ENCODE data around the gene SPOCK2. TPM values are rescaled to one million over a fixed set of nuclear protein-coding genes. Genes with fewer than 3 reads are reported as not detected.

The SPOCK2 gene
- total RNA-seq, 1 donor from 2014 or later = 27.8 TPM

DNA sequence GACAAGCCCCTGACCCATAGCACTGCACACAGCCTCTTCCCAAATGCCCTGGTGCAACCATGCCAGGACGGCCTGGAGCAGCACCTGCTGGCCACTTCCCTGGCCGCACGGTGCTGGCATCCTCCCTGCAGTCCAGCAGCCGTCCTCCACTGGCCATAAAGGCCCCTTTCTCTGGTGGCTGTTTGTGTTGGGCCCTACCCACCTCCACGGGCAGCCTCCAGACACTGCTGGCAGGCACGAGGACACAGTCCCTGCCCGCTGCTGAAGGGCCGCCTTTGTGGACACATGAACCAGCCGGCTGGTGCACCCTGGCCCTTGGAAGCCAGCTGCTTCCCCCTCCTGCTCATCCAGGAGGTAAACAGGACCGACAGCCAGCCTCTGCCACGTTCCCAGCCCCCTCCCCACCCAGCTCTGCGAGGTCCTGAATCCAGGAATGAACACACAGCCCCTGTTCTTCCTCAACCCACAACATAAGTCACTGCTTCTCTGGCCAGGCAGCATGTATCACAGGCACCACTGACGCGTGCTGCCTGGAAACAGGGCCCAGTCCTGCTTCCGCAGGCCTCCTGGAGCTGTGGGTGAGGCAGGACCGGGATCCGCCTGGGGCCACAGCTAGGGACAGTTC, 43.8 kb downstream of the SPOCK2 start:
- Mint-ChIP-seq H3K4me1 (peaks cover 5% of the 10 kb centered on the region), H3K27ac (no peak overlapping the region), H3K27me3 (no peaks in the 10 kb centered on the region), H3K36me3 (ENCODE audit: low read depth) (no peaks in the 10 kb centered on the region), H3K4me3 (no peak overlapping the region), H3K9me3 (peaks cover 2% of the 10 kb centered on the region)
- POLR2A ChIA-PET = no interaction called here
- intact Hi-C loops (cut with micrococcal nuclease) = loop anchor here (5.0 kb wide), 1 partner anchor 87 kb away; no protein-coding TSS in a partner anchor
- TF ChIP-seq, protein P1, sequence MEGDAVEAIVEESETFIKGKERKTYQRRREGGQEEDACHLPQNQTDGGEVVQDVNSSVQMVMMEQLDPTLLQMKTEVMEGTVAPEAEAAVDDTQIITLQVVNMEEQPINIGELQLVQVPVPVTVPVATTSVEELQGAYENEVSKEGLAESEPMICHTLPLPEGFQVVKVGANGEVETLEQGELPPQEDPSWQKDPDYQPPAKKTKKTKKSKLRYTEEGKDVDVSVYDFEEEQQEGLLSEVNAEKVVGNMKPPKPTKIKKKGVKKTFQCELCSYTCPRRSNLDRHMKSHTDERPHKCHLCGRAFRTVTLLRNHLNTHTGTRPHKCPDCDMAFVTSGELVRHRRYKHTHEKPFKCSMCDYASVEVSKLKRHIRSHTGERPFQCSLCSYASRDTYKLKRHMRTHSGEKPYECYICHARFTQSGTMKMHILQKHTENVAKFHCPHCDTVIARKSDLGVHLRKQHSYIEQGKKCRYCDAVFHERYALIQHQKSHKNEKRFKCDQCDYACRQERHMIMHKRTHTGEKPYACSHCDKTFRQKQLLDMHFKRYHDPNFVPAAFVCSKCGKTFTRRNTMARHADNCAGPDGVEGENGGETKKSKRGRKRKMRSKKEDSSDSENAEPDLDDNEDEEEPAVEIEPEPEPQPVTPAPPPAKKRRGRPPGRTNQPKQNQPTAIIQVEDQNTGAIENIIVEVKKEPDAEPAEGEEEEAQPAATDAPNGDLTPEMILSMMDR (IDR thresholded peaks at IDR 0.05) = no peak
- DNase-seq (no peak), ATAC-seq (ENCODE audit: low read depth) (no peak)
- CTCF ChIA-PET = interaction anchor here (0.7 kb wide), 1 partner anchor 209 kb away, joined by 3 read pairs; no protein-coding TSS in a partner anchor

DNA sequence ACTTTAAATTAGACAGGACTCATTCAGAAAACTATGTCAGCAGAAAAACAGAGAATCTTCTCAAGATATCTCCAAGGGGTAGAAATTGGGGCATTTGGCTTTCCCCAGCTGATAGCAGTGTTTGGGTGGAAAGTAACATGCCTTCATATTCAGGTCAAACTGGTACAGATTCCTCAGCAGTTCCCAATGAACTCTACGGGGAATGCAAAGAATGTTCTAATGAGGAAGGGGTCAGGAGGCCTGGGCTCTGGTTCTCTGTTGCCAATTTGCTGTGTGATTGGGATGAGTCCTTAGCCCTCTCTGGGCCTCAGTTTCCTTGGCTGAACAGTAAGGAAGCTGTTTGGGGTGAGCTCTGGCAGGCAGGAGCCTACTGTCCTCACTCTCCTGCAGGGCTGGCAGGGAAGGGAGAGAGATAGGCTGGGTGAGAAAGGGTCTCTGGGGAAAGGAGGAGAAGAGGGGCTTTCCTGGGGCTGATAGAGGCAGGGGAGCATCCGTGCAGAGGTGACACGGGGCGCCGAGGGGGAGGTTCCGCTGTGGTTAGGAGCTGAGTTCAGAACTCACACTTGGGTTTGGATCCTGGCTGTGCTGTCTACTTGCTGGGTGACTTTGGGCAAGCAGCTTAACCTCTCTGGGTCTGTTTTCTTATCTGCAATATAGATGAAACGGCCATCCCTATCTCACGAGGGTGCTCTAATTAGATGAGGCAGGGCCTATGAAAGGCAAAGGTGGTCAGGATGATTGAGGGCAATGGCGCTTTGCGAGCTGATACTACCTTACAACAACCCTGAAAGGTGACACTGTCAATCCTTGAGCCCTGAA, 45.1 kb downstream of the SPOCK2 start:
- Mint-ChIP-seq H3K4me3 (no peak overlapping the region), H3K36me3 (ENCODE audit: low read depth) (no peaks in the 10 kb centered on the region), H3K27ac (no peak overlapping the region), H3K9me3 (no peaks in the 10 kb centered on the region), H3K4me1 (peaks cover under 1% of the 10 kb centered on the region), H3K27me3 (no peaks in the 10 kb centered on the region)
- POLR2A ChIA-PET = interaction anchor here (0.5 to 0.6 kb wide), 2 partner anchors 95 to 246 kb away, joined by 4 read pairs; no protein-coding TSS in a partner anchor
- TF ChIP-seq, protein P1 (IDR thresholded peaks at IDR 0.05) = no peak
- CTCF ChIA-PET = interaction anchor here (1.4 kb wide), 1 partner anchor 294 kb away, joined by 4 read pairs; no protein-coding TSS in a partner anchor
- intact Hi-C loops (cut with micrococcal nuclease) = no loop called here
- DNase-seq (no peak), ATAC-seq (ENCODE audit: low read depth) (no peak)

DNA sequence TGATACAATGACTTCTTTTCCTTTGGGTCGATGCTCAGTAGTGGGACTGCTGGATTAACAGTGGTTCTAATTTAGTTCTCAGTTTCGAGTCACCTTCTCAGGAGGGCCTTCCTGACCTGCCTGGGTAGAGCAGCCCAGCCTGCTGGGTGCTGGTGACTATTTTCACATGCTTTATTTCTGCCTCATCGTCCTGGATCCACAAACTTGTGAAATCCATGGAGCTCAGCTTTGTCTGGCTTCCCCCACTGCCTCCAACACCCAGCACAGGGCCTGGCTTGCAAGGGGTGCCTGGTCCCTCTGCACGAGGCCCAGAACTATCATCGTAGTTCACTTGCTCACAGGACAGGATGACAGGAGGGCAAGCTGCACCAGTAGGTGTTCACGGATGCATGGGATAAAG, 46.9 kb downstream of the SPOCK2 start:
- Mint-ChIP-seq H3K9me3 (no peaks in the 10 kb centered on the region), H3K27ac (no peak overlapping the region), H3K27me3 (peaks cover 2% of the 10 kb centered on the region), H3K4me3 (no peak overlapping the region), H3K36me3 (ENCODE audit: low read depth) (no peaks in the 10 kb centered on the region), H3K4me1 (no peaks in the 10 kb centered on the region)
- TF ChIP-seq, protein P1 (IDR thresholded peaks at IDR 0.05) = no peak
- DNase-seq (no peak), ATAC-seq (ENCODE audit: low read depth) (no peak)
- intact Hi-C loops (cut with micrococcal nuclease) = no loop called here
- ChIA-PET POLR2A (no interaction called here), CTCF (no interaction called here)

DNA sequence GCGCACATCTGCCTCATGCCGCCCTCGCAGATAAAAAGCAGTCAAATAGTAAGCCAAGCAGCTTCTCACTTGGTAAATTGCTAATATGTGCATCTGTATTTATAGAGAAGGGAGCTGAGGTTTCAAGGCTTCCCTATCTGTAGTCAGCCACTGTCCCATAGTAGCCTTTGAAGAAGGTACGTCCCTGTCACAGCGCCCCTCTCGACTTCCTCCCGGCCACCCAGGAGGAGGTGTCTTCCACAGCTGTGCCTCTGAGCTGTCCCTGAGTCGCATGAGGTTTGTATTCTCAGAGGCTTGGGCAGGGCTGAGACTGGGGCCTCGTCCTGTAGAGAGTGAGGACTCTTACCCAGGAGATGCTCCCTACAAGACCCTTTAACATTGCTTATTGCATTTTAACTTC, 49.0 kb downstream of the SPOCK2 start:
- H3K27me3 Mint-ChIP-seq = peaks cover 2% of the 10 kb centered on the region
- intact Hi-C loops (cut with micrococcal nuclease) = no loop called here
- H3K9me3 Mint-ChIP-seq = no peaks in the 10 kb centered on the region
- POLR2A ChIA-PET = no interaction called here
- CTCF ChIA-PET = interaction anchor here (2.7 kb wide), 1 partner anchor 9 kb away, joined by 7 read pairs; no protein-coding TSS in a partner anchor
- H3K36me3 Mint-ChIP-seq (ENCODE audit: low read depth) = no peaks in the 10 kb centered on the region
- no peak for DNase-seq
- no peak for ATAC-seq (ENCODE audit: low read depth)
- no peak overlapping the region for H3K27ac Mint-ChIP-seq
- no peaks in the 10 kb centered on the region for H3K4me1 Mint-ChIP-seq
- TF ChIP-seq, protein P1 (IDR thresholded peaks at IDR 0.05) = no peak
- H3K4me3 Mint-ChIP-seq = no peak overlapping the region

DNA sequence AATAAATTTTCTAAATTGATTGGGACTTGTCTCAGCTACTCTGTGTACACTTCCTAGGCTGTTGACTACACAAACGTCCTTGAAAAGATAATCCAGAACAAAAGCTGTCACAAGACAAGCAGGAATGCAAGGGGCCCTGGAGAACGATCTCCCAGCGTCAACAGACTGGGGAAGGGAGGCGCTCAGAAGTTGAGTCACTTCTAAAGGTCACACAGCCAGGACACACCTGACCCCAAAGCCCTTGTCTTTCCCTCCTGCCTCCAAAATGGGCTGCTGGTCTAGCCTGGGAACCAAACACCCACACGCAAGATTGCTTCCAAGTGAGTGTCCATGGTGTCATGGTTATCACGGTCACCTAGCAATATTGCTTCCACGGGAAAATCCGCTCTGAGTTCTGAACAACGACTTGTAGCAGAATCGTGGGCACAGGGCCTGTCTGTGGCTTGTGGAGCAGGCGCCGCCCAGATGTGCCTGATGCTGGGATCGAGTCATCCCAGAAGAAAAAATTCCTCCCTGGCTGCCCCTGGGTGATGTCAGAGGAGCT, 49.8 kb downstream of the SPOCK2 start:
- ChIA-PET POLR2A (no interaction called here), CTCF (interaction anchor here (2.7 kb wide), 1 partner anchor 10 kb away, joined by 7 read pairs; no protein-coding TSS in a partner anchor)
- no peak overlapping the region for H3K4me3 Mint-ChIP-seq
- TF ChIP-seq, protein P1 (IDR thresholded peaks at IDR 0.05) = no peak
- intact Hi-C loops (cut with micrococcal nuclease) = no loop called here
- H3K9me3 Mint-ChIP-seq = no peaks in the 10 kb centered on the region
- H3K27ac Mint-ChIP-seq = no peak overlapping the region
- ATAC-seq (ENCODE audit: low read depth) (no peak), DNase-seq (no peak)
- H3K4me1 Mint-ChIP-seq = no peaks in the 10 kb centered on the region
- H3K27me3 Mint-ChIP-seq = peaks cover 2% of the 10 kb centered on the region
- no peaks in the 10 kb centered on the region for H3K36me3 Mint-ChIP-seq (ENCODE audit: low read depth)

Measured in activated B cell treated with CpG ODN at 0.5 μM for 24 hours (primary cell).